Retinal pigment epithelial cell (primary cell): ENCODE results near the gene RPS21.

Experiments
- DNase-seq: peaks from one replicate; pipeline ENCODE4 v3.0.0-alpha.2; 2010; ENCODE audit warnings: low read depth
- H3K4me3 ChIP-seq: 2 replicates; pipeline ENCODE4 v1.5.1; 2011; ENCODE audit warnings: mild to moderate bottlenecking, low read length, control low read depth, moderate library complexity
- CTCF ChIP-seq: conservative IDR thresholded peaks from 2 replicates; pipeline ENCODE4 v1.5.1; 2011; ENCODE audit warnings: low read depth, low read length, control low read depth, inconsistent platforms

The RPS21 gene

GRCh38 chr20:62406635-62407176 is 19.8 kb downstream of the RPS21 start:
- H3K4me3 ChIP-seq, result peak overlapping the region; percentile 62
- DNase-seq, result no peak
- no peak for TF ChIP-seq CTCF

GRCh38 chr20:62407221-62407992 is 20.5 kb downstream of the RPS21 start, which contains the start of gene CABLES2:
Gene CABLES2, minus strand, starts transcription at chr20:62407285. Its CDS starts 9 bp downstream, at chr20:62407276.
- H3K4me3 ChIP-seq, result peak within 1 kb of the TSS; percentile 62
- DNase-seq, result peak; percentile 76
- no peak for TF ChIP-seq CTCF

GRCh38 chr20:62408055-62408454 is 21.2 kb downstream of the RPS21 start:
- no peak for DNase-seq
- no peak for TF ChIP-seq CTCF
- no peak overlapping the region for H3K4me3 ChIP-seq

- DNase-seq, result no peak
- TF ChIP-seq CTCF, result no peak
- H3K4me3 ChIP-seq, result no peak overlapping the region
These were observed 21.7 kb downstream of the RPS21 start for GRCh38 chr20:62408640-62409039.

GRCh38 chr20:62409086-62409853 is 22.4 kb downstream of the RPS21 start:
- no peak for DNase-seq
- H3K4me3 ChIP-seq, result no peak overlapping the region
- TF ChIP-seq CTCF, result no peak

GRCh38 chr20:62409931-62410745 is 23.2 kb downstream of the RPS21 start:
- no peak for DNase-seq
- peak; percentile 69 for TF ChIP-seq CTCF
- H3K4me3 ChIP-seq, result no peak overlapping the region
